Measurements from ENCODE around the gene TOPORS.
A peak's percentile ranks its signal among the peaks of the same experiment; 100 is the strongest.
"Not testable (repeated sequence)": the region's sequence is repeated elsewhere in the genome, so short reads cannot be mapped to it uniquely, and the experiment has no call there.

Gene TOPORS

GRCh38 chr9:32558408-32558934 lies 6.1 kb upstream of the TOPORS start:
- DNase-seq = no peak

GRCh38 chr9:32554591-32554990 lies 2.2 kb upstream of the TOPORS start:
- no peak for DNase-seq

GRCh38 chr9:32554107-32554506 lies 1.7 kb upstream of the TOPORS start:
- no peak for DNase-seq

GRCh38 chr9:32551276-32552051 lies 922 bp downstream of the TOPORS start:
- peak; percentile 74 for DNase-seq

- peak; percentile 83 for DNase-seq
These were observed 1.7 kb downstream of the TOPORS start for GRCh38 chr9:32550562-32551275.

GRCh38 chr9:32550150-32550561 lies 2.2 kb downstream of the TOPORS start:
- DNase-seq = no peak

- DNase-seq = not testable (repeated sequence)
These were observed 4.2 kb downstream of the TOPORS start for GRCh38 chr9:32548213-32548612.

- DNase-seq = no peak
These were observed 6.5 kb downstream of the TOPORS start for GRCh38 chr9:32545884-32546283.

GRCh38 chr9:32543047-32543446 lies 9.3 kb downstream of the TOPORS start:
- no peak for DNase-seq

GRCh38 chr9:32533816-32534215 lies 18.6 kb downstream of the TOPORS start:
- DNase-seq = no peak

GRCh38 chr9:32533336-32533735 lies 19.1 kb downstream of the TOPORS start:
- DNase-seq = no peak

- no peak for DNase-seq
These were observed 25.7 kb downstream of the TOPORS start for GRCh38 chr9:32526707-32527048.

GRCh38 chr9:32526041-32526706 lies 26.2 kb downstream of the TOPORS start, which contains the start of gene RIGI:
RIGI (minus strand) TSS chr9:32526196; CDS start chr9:32526166, 30 bp downstream.
- DNase-seq = peak; percentile 96

- no peak for DNase-seq
These were observed 26.7 kb downstream of the TOPORS start for GRCh38 chr9:32525709-32526030.

- DNase-seq = peak; percentile 32
These were observed 27.3 kb downstream of the TOPORS start for GRCh38 chr9:32524892-32525708.

GRCh38 chr9:32524558-32524891 lies 27.9 kb downstream of the TOPORS start:
- DNase-seq = not testable (repeated sequence)

GRCh38 chr9:32523910-32524309 lies 28.5 kb downstream of the TOPORS start:
- DNase-seq = no peak

- DNase-seq = no peak
These were observed 34.1 kb downstream of the TOPORS start for GRCh38 chr9:32518276-32518675.

GRCh38 chr9:32516241-32516640 lies 36.1 kb downstream of the TOPORS start:
- no peak for DNase-seq

- no peak for DNase-seq
These were observed 43.7 kb downstream of the TOPORS start for GRCh38 chr9:32508728-32509127.

GRCh38 chr9:32503008-32503407 lies 49.4 kb downstream of the TOPORS start:
- DNase-seq = no peak

- no peak for DNase-seq
These were observed 49.9 kb downstream of the TOPORS start for GRCh38 chr9:32502464-32502863.

- no peak for DNase-seq
These were observed 50.5 kb downstream of the TOPORS start for GRCh38 chr9:32501868-32502267.
